H1 (cell line): Measurements from ENCODE around the gene ACAA1. TPM values are rescaled to one million over a fixed set of nuclear protein-coding genes. Genes with fewer than 3 reads are reported as not detected.

Experiments used
- CTCF ChIA-PET: fragments of 300-600 bp; sonication (Branson Sonifier 250); formaldehyde crosslinking; loops from one replicate; lab custom pipeline; 2021; ENCODE audit not compliant: partially characterized antibody; lab: Charles Lee
- POLR2A ChIA-PET: fragments of 300-600 bp; sonication (Branson Sonifier 250); formaldehyde crosslinking; loops from one replicate; lab custom pipeline; 2021; ENCODE audit warnings: inconsistent platforms; ENCODE audit not compliant: partially characterized antibody; lab: Charles Lee
- DNase-seq, 2 experiments: peaks; one replicate each; pipeline versions ENCODE4 v3.0.0 to v3.0.0-alpha.2; 2010 to 2022; ENCODE audit warnings: low spot score in 2 of 2, low read depth in 1 of 2, mixed read lengths in 1 of 2
- FAIRE-seq: peaks from 2 replicates; lab custom pipeline; 2011; peaks lifted over from hg19 to GRCh38; lab: Jason Lieb, UNC
- H2AFZ ChIP-seq: 2 replicates; pipeline ENCODE4 v1.8.1; 2012; ENCODE audit warnings: low read length, inconsistent platforms
- H2AK5ac ChIP-seq: 2 replicates; pipeline ENCODE4 v1.6.1; 2013; ENCODE audit warnings: low read depth, low read length
- H2BK120ac ChIP-seq: replicated peaks from 2 replicates; pipeline ENCODE3; 2013; ENCODE audit warnings: low read depth, low read length, inconsistent platforms
- H2BK12ac ChIP-seq: 2 replicates; pipeline ENCODE4 v1.6.1; 2013; ENCODE audit warnings: low read depth, low read length
- H2BK15ac ChIP-seq: 2 replicates; pipeline ENCODE4 v1.6.1; 2013; ENCODE audit warnings: low read length
- H2BK20ac ChIP-seq: 2 replicates; pipeline ENCODE4 v1.6.1; 2013; ENCODE audit warnings: low read length
- H2BK5ac ChIP-seq: 2 replicates; pipeline ENCODE4 v1.6.1; 2013; ENCODE audit warnings: low read depth, low read length
- H3K14ac ChIP-seq: 2 replicates; pipeline ENCODE4 v1.6.1; 2013; ENCODE audit warnings: inconsistent platforms; ENCODE audit not compliant: insufficient read length
- H3K18ac ChIP-seq: 2 replicates; pipeline ENCODE4 v1.6.1; 2013; ENCODE audit warnings: low read length; ENCODE audit errors: extremely low read depth
- H3K23ac ChIP-seq: 2 replicates; pipeline ENCODE4 v1.6.1; 2013; ENCODE audit warnings: inconsistent platforms; ENCODE audit not compliant: insufficient read length
- H3K23me2 ChIP-seq: 2 replicates; pipeline ENCODE4 v1.6.1; 2013; ENCODE audit warnings: low read depth, low read length
- H3K27ac ChIP-seq: 2 replicates; pipeline ENCODE4 v1.6.1; 2011; ENCODE audit warnings: low read depth, low read length, inconsistent platforms
- H3K27me3 ChIP-seq, 4 experiments: replicated peaks in 1 of 4; 1 replicate in 1 of 4; 2 replicates in 3 of 4; pipeline versions ENCODE4 v1.6.1 to v1.8.1; 2011 to 2013; ENCODE audit warnings: low read length in 3 of 4, mild to moderate bottlenecking in 3 of 4, inconsistent platforms in 2 of 4, mixed read lengths in 2 of 4, moderate library complexity in 1 of 4; ENCODE audit not compliant: control insufficient read depth in 3 of 4, insufficient read depth in 3 of 4; ENCODE audit errors: extremely low read depth in 1 of 4
- H3K36me3 ChIP-seq, 4 experiments: 2 replicates each; pipeline versions ENCODE4 v1.6.1 to v1.8.1; 2011 to 2013; ENCODE audit warnings: mild to moderate bottlenecking in 4 of 4, low read length in 3 of 4, moderate library complexity in 2 of 4, control low read depth in 1 of 4, inconsistent platforms in 1 of 4; ENCODE audit not compliant: insufficient read depth in 4 of 4, control insufficient read depth in 2 of 4
- H3K4ac ChIP-seq: replicated peaks from 2 replicates; pipeline ENCODE3; 2013; ENCODE audit warnings: low read length, low read depth, mixed read lengths, inconsistent platforms; ENCODE audit not compliant: insufficient read length
- H3K4me1 ChIP-seq, 4 experiments: replicated peaks in 1 of 4; 1 replicate in 1 of 4; 2 replicates in 3 of 4; pipeline versions ENCODE4 v1.6.1 to v1.8.1; 2011 to 2013; ENCODE audit warnings: low read length in 3 of 4, inconsistent platforms in 2 of 4, mixed read lengths in 1 of 4; ENCODE audit not compliant: insufficient read depth in 4 of 4, control insufficient read depth in 3 of 4
- H3K4me2 ChIP-seq, 2 experiments: 2 replicates each; pipeline versions ENCODE4 v1.6.1 to v1.8.1; 2011 to 2013; ENCODE audit warnings: low read depth in 2 of 2, low read length in 2 of 2, control low read depth in 1 of 2, inconsistent platforms in 1 of 2, mild to moderate bottlenecking in 1 of 2; ENCODE audit not compliant: insufficient read depth in 1 of 2
- H3K4me3 ChIP-seq, 4 experiments: fragments of 200-600, 300-600 bp in 1 of 4; sonication (generic), shearing (Covaris generic), sonication (Bioruptor Twin) in 1 of 4; 2 replicates each; pipeline versions ENCODE4 v1.5.1 to v1.8.1; 2011 to 2016; ENCODE audit warnings: low read length in 4 of 4, low read depth in 3 of 4, control low read depth in 2 of 4, inconsistent platforms in 2 of 4, mild to moderate bottlenecking in 2 of 4, mixed read lengths in 1 of 4, moderate library complexity in 1 of 4; ENCODE audit not compliant: insufficient read depth in 2 of 4; ENCODE audit errors: extremely low read depth in 1 of 4
- H3K56ac ChIP-seq: replicated peaks from 2 replicates; pipeline ENCODE3; 2013; ENCODE audit warnings: low read depth, mild to moderate bottlenecking, mixed read lengths, low read length, inconsistent platforms; ENCODE audit not compliant: insufficient read length
- H3K79me1 ChIP-seq: 2 replicates; pipeline ENCODE4 v1.6.1; 2013; ENCODE audit warnings: low read depth, low read length, control low read depth
- H3K79me2 ChIP-seq, 2 experiments: 2 replicates each; pipeline versions ENCODE4 v1.6.1 to v1.8.1; 2012 to 2013; ENCODE audit warnings: low read length in 2 of 2, mild to moderate bottlenecking in 2 of 2, inconsistent platforms in 1 of 2; ENCODE audit not compliant: insufficient read depth in 2 of 2, control insufficient read depth in 1 of 2
- H3K9ac ChIP-seq, 4 experiments: replicated peaks in 1 of 4; 1 replicate in 1 of 4; 2 replicates in 3 of 4; pipeline versions ENCODE4 v1.6.1 to v1.8.1; 2011 to 2013; ENCODE audit warnings: low read depth in 3 of 4, low read length in 3 of 4, control low read depth in 2 of 4, mild to moderate bottlenecking in 2 of 4, moderate library complexity in 2 of 4, inconsistent platforms in 1 of 4; ENCODE audit errors: extremely low read depth in 1 of 4
- H3K9me3 ChIP-seq, 2 experiments: 2 replicates each; pipeline versions ENCODE4 v1.6.1 to v1.8.1; 2012 to 2013; ENCODE audit warnings: mild to moderate bottlenecking in 2 of 2, moderate library complexity in 2 of 2, control low read depth in 1 of 2, inconsistent platforms in 1 of 2, low read depth in 1 of 2, low read length in 1 of 2, mixed read lengths in 1 of 2; ENCODE audit not compliant: insufficient read depth in 2 of 2
- H4K20me1 ChIP-seq, 2 experiments: replicated peaks in 1 of 2; 2 replicates each; pipeline versions ENCODE3 to v1.8.1; 2011 to 2013; ENCODE audit warnings: inconsistent platforms in 2 of 2, low read length in 2 of 2, mild to moderate bottlenecking in 1 of 2; ENCODE audit not compliant: insufficient read depth in 2 of 2, control insufficient read depth in 1 of 2
- H4K5ac ChIP-seq: 2 replicates; pipeline ENCODE4 v1.6.1; 2013; ENCODE audit warnings: low read length, low read depth, mixed read lengths, inconsistent platforms; ENCODE audit not compliant: insufficient read length
- H4K8ac ChIP-seq: 2 replicates; pipeline ENCODE4 v1.8.0; 2013; ENCODE audit warnings: mild to moderate bottlenecking, moderate library complexity, low read length, inconsistent platforms; ENCODE audit not compliant: insufficient read depth; ENCODE audit errors: extremely low read depth
- H4K91ac ChIP-seq: replicated peaks from 2 replicates; pipeline ENCODE3; 2013; ENCODE audit warnings: low read length, mixed read lengths, inconsistent platforms; ENCODE audit not compliant: insufficient read length
- ASH2L ChIP-seq: fragments of 200-600, 300-600 bp; sonication (generic); IDR thresholded peaks from one replicate; pipeline ENCODE4 v1.7.1; 2017; ENCODE audit warnings: low read length
- BACH1 ChIP-seq: IDR thresholded peaks from 2 replicates; pipeline ENCODE4 v1.6.1; 2012; ENCODE audit warnings: low read length, improper control_type of control experiment
- CEBPB ChIP-seq: IDR thresholded peaks from 2 replicates; pipeline ENCODE4 v1.6.1; 2012; ENCODE audit warnings: low read depth, low read length
- CTBP2 ChIP-seq: IDR thresholded peaks from 2 replicates; pipeline ENCODE4 v1.7.0; 2011; ENCODE audit warnings: borderline replicate concordance, mild to moderate bottlenecking, moderate library complexity, mixed read lengths, low read length; ENCODE audit not compliant: insufficient read depth, insufficient read length
- EP300 ChIP-seq, 2 experiments: IDR thresholded peaks; 1 replicate in 1 of 2; 2 replicates in 1 of 2; pipeline ENCODE4 v1.6.1; 2011 to 2012; ENCODE audit warnings: low read depth in 2 of 2, low read length in 2 of 2, mild to moderate bottlenecking in 2 of 2, borderline replicate concordance in 1 of 2, inconsistent platforms in 1 of 2, moderate library complexity in 1 of 2
- EZH2 ChIP-seq: fragments of 200-600 bp; sonication (generic); IDR thresholded peaks from 2 replicates; pipeline ENCODE4 v1.7.1; 2012; ENCODE audit warnings: low read depth, mild to moderate bottlenecking, moderate library complexity, low read length, inconsistent platforms; ENCODE audit not compliant: severe bottlenecking
- GABPA ChIP-seq: IDR thresholded peaks from 2 replicates; pipeline ENCODE4 v1.6.1; 2011; ENCODE audit warnings: mild to moderate bottlenecking, low read length, moderate library complexity, borderline replicate concordance; ENCODE audit not compliant: insufficient read depth
- GTF2F1 ChIP-seq: IDR thresholded peaks from 2 replicates; pipeline ENCODE4 v1.6.1; 2012; ENCODE audit warnings: low read depth, low read length, improper control_type of control experiment, borderline replicate concordance
- HDAC2 ChIP-seq, 2 experiments: fragments of 300-600 bp in 1 of 2; sonication (generic) in 1 of 2; IDR thresholded peaks; 2 replicates each; pipeline ENCODE4 v1.6.1; 2011 to 2012; ENCODE audit warnings: low read depth in 2 of 2, low read length in 2 of 2, mild to moderate bottlenecking in 2 of 2, moderate library complexity in 2 of 2, borderline replicate concordance in 1 of 2, inconsistent platforms in 1 of 2
- WGBS, 2 experiments: shearing (Covaris generic) in 1 of 2; methylation state at CpG; one replicate each; pipeline versions ENCODE4 v1.1.6 to v1.1.7; 2013 to 2015; ENCODE audit warnings: low lambda C conversion rate in 2 of 2, mixed read lengths in 2 of 2, inconsistent platforms in 1 of 2, low coverage in 1 of 2, missing lambda C conversion rate in 1 of 2; ENCODE audit not compliant: insufficient replicate concordance in 2 of 2, insufficient coverage in 1 of 2, insufficient read length in 1 of 2; ENCODE audit errors: extremely low coverage in 1 of 2, missing lambda C conversion rate in 1 of 2; 5-methylcytosine and 5-hydroxymethylcytosine counted together
- polyA plus RNA-seq, 7 experiments: library from polyadenylated mRNA; depleted of rRNA in 3 of 7; stranded (reverse) in 5 of 7; unstranded in 2 of 7; fragments of >200 nt in 5 of 7; fragments of 200-250 nt in 2 of 7; gene quantifications; 1 replicate in 5 of 7; 2 replicates in 1 of 7; 4 replicates in 1 of 7; pipeline versions ENCODE4 v1.2.1 to v1.2.3, GENCODE V29; 2011 to 2013; ENCODE audit warnings: missing spikeins in 2 of 7, mixed read lengths in 2 of 7
- total RNA-seq: library from RNA; stranded (reverse); fragmentation: NEBNext Ultra II Directional; extraction: Animal tissue kit (Norgen Biotek cat#: 25700); gene quantifications from 2 replicates; pipeline ENCODE4 v1.2.1, GENCODE V29; 2021

Gene ACAA1
- total and polyA plus RNA-seq, 2 of the 8 experiments (the other 6 are each of a cell fraction or from before 2014, with no cell fraction given): 23.1 to 34.8 TPM

DNA sequence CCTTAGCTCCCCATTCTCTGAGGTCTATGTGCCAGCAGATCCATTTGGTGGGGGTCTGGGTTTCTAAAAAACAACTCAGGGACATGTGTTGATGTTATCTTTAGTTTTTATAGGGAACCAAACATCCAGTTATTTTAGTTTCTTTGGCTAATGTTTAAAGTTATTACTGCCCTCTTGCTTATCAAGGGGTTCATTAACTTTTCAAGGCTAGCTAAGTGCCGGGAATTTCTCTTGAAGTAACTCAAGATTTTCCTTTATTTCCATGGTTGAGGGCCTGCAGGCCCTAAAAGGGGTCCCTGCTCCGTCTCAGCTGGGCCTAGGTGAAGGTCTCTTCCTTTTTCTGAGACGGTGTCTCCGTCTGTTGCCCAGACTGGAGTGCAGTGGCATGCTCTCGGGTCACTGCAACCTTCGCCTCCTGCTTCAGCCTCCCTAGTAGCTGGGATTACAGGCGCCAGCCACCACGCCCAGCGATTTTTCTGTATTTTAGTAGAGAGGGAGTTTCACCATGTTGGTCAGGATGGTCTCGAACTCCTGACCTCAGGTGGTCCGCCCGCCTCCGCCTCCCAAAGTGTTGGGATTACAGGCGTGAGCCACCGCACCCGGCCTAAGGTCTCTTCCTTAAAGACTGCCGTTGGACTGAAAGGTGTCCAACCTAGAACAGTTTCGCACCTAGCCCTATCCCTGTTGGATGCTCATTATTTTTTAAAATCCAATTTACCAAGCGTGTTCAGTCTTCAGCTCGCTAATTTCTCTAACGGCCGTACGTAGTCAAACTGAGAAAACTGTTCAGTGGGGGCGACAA is 27.1 kb upstream of the ACAA1 start:
- 78% methylated on average over 24 of the region's 24 CpGs; no CpG with 5 or more reads in 1 of the 2 experiments for WGBS, 2 experiments
- CTCF ChIA-PET: interaction anchor here (1.0 to 3.2 kb wide), 13 partner anchors 11 to 845 kb away, joined by 3 to 11 read pairs (median 3); partner anchors contain the start of gene ACAA1
- POLR2A ChIA-PET: interaction anchor here (0.8 to 4.1 kb wide), 10 partner anchors 8 to 182 kb away, joined by 3 to 38 read pairs (median 4); partner anchors contain the start of genes ACAA1, MYD88 and XYLB

More for the DNA sequence above, 27.1 kb upstream of the ACAA1 start:
- Histone ChIP-seq H4K8ac (no peak overlapping the region), H2BK20ac (no peak overlapping the region), H3K36me3 (no peaks in the 10 kb centered on the region), H3K4me1 (peaks cover 0 to 2% (median 0%) of the 10 kb centered on the region in 4 experiments; a peak in 3 of 7 replicates), H4K5ac (peak overlapping the region; percentile 28), H4K20me1 (peaks cover 0 to 6% of the 10 kb centered on the region in 2 experiments), H3K9ac (peak overlapping the region in 1 of 4 experiments; percentile 93; a peak in 3 of 7 replicates), H3K18ac (peak overlapping the region; percentile 60), H3K23ac (no peak overlapping the region), H3K79me1 (no peaks in the 10 kb centered on the region; the same call in 1 of the 2 replicates), H2BK120ac (no peak overlapping the region), H3K4ac (no peak overlapping the region), H2AK5ac (no peak overlapping the region), H4K91ac (peak overlapping the region; percentile 36), H3K4me2 (peak overlapping the region; percentile 91 to 94), H3K56ac (no peak overlapping the region), H2AFZ (peak overlapping the region; percentile 84), H3K27ac (peak overlapping the region; percentile 99; the same call in 1 of the 2 replicates), H3K79me2 (peaks cover 10 to 32% of the 10 kb centered on the region in 2 experiments), H3K9me3 (no peaks in the 10 kb centered on the region), H2BK12ac (no peak overlapping the region), H3K27me3 (no peaks in the 10 kb centered on the region), H3K14ac (no peak overlapping the region), H2BK15ac (no peak overlapping the region), H2BK5ac (no peak overlapping the region; the same call in 1 of the 2 replicates), H3K23me2 (peaks cover 14% of the 10 kb centered on the region; the same call in 1 of the 2 replicates), H3K4me3 (peak overlapping the region; percentile 75 to 90 (median 86))
- no peak for DNase-seq
- FAIRE-seq: no peak
- no peak for TF ChIP-seq GABPA
- no peak for TF ChIP-seq ASH2L
- no peak for TF ChIP-seq BACH1
- TF ChIP-seq EZH2: no peak
- no peak for TF ChIP-seq CTBP2
- no peak for TF ChIP-seq HDAC2 (IDR thresholded peaks at IDR 0.05; ENCODE audit: borderline replicate concordance in 1 of 2, low read depth in 2 of 2, low read length in 2 of 2)
- no peak for TF ChIP-seq EP300 (IDR thresholded peaks at IDR 0.05; ENCODE audit: borderline replicate concordance in 1 of 2, low read depth in 2 of 2, low read length in 2 of 2)
- no peak for TF ChIP-seq GTF2F1
- TF ChIP-seq CEBPB: no peak
